Ascending aorta (tissue), 2 donors: Measurements from ENCODE around the gene ELMO1. TPM values are rescaled to one million over a fixed set of nuclear protein-coding genes. Genes with fewer than 3 reads are reported as not detected.

Experiments
- DNase-seq, 2 donors: peaks; one replicate each; pipeline ENCODE4 v3.0.0-alpha.2; 2019; ENCODE audit warnings: low spot score in 2 of 2
- H3K27ac ChIP-seq, 2 donors: fragments of 200-600 bp; sonication (generic); one replicate each; pipeline ENCODE4 v1.5.1; 2016 to 2017; ENCODE audit warnings: mild to moderate bottlenecking in 1 of 2
- H3K27me3 ChIP-seq: fragments of 200-600 bp; sonication (generic); one replicate; pipeline ENCODE4 v1.5.1; 2017
- H3K36me3 ChIP-seq, 2 donors: fragments of 200-600 bp; sonication (generic); one replicate each; pipeline ENCODE4 v1.5.1; 2016
- H3K4me1 ChIP-seq, 2 donors: fragments of 200-600 bp; sonication (generic); one replicate each; pipeline ENCODE4 v1.5.1; 2016 to 2017; ENCODE audit warnings: mild to moderate bottlenecking in 1 of 2
- H3K4me3 ChIP-seq, 2 donors: fragments of 200-600 bp; sonication (generic); one replicate each; pipeline ENCODE4 v1.5.1; 2016 to 2017; ENCODE audit warnings: mild to moderate bottlenecking in 1 of 2
- H3K9me3 ChIP-seq, 2 donors: fragments of 200-600 bp; sonication (generic); one replicate each; pipeline ENCODE4 v1.5.1; 2016
- intact Hi-C: fragments of 100-400 bp; cut with DNase I; formaldehyde crosslinking; loops from one replicate; pipeline ENCODE4 v1.15.1; 2023
- total RNA-seq: library from RNA; depleted of rRNA; stranded (reverse); fragments of >200 nt; gene quantifications from one replicate; pipeline ENCODE4 v1.1.0, GENCODE V29; 2016
- TF ChIP-seq, protein P1 (sequence below), 3 experiments: fragments of 200-600 bp in 2 of 3; fragments of 450-650 bp in 1 of 3; sonication (generic) in 2 of 3; IDR thresholded peaks; one replicate each; pipeline ENCODE4 v1.5.1; 2016 to 2019; ENCODE audit warnings: antibody characterized with exemption in 3 of 3, mild to moderate bottlenecking in 1 of 3, moderate library complexity in 1 of 3

ELMO1 gene
- total RNA-seq, 1 donor from 2014 or later: 40.8 TPM

DNA sequence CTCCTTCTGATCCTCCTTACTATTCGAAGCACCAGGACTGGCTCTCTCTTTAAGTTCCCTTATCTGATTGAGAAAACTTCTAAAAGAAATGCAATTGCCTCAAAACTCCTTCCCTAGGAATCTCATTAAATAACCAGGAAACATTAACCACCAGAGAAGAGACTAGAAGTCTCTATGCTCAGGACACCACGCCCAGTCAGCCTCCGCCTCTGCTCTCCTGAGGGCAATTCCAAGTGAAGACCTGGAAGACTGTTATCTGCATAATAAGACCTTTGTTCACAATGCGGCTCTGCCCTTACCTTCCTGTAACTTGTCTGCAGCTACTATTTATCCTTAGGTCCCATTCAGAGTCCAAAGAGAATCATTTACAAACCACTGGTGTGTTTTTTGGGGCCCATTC lies 78.8 kb downstream of the ELMO1 start:
- intact Hi-C loops: no loop called here
- TF ChIP-seq, protein P1, sequence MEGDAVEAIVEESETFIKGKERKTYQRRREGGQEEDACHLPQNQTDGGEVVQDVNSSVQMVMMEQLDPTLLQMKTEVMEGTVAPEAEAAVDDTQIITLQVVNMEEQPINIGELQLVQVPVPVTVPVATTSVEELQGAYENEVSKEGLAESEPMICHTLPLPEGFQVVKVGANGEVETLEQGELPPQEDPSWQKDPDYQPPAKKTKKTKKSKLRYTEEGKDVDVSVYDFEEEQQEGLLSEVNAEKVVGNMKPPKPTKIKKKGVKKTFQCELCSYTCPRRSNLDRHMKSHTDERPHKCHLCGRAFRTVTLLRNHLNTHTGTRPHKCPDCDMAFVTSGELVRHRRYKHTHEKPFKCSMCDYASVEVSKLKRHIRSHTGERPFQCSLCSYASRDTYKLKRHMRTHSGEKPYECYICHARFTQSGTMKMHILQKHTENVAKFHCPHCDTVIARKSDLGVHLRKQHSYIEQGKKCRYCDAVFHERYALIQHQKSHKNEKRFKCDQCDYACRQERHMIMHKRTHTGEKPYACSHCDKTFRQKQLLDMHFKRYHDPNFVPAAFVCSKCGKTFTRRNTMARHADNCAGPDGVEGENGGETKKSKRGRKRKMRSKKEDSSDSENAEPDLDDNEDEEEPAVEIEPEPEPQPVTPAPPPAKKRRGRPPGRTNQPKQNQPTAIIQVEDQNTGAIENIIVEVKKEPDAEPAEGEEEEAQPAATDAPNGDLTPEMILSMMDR (IDR thresholded peaks at IDR 0.05): no peak
- DNase-seq: no peak

DNA sequence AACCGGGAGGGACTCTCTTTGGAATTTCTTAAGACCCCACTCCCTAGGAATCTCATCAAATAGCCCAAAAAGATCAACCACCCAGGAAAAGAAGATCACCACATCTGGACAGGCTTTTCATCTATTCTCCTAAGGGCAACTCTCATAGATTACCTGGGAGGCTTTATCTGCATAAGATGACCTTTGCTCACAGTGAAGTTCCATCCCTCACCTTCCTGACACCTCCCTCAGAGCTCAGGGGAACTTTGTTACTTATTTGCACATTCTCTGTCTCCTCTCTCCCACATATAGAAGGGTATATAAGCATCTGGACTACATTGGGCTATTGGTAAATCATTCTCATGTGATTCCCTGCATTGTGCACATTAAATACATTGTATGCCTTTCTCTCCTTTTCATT lies 80.1 kb downstream of the ELMO1 start:
- TF ChIP-seq, protein P1 (IDR thresholded peaks at IDR 0.05): no peak
- H3K36me3 ChIP-seq: no peaks in the 10 kb centered on the region

More for the DNA sequence above, 78.8 kb downstream of the ELMO1 start:
- Histone ChIP-seq H3K36me3 (no peaks in the 10 kb centered on the region), H3K9me3 (no peaks in the 10 kb centered on the region), H3K4me1 (no peaks in the 10 kb centered on the region), H3K27me3 (no peaks in the 10 kb centered on the region), H3K27ac (no peak overlapping the region), H3K4me3 (no peak overlapping the region)

GRCh38 chr7:37367010-37367409 lies 81.7 kb downstream of the ELMO1 start:
- intact Hi-C loops: no loop called here
- no peaks in the 10 kb centered on the region for H3K36me3 ChIP-seq
- H3K4me3 ChIP-seq: no peak overlapping the region
- H3K9me3 ChIP-seq: no peaks in the 10 kb centered on the region
- H3K4me1 ChIP-seq: no peaks in the 10 kb centered on the region
- H3K27ac ChIP-seq: no peak overlapping the region
- no peaks in the 10 kb centered on the region for H3K27me3 ChIP-seq
- TF ChIP-seq, protein P1 (IDR thresholded peaks at IDR 0.05): no peak
- no peak for DNase-seq

More for the DNA sequence above, 80.1 kb downstream of the ELMO1 start:
- DNase-seq: no peak
- no peak overlapping the region for H3K27ac ChIP-seq
- no peak overlapping the region for H3K4me3 ChIP-seq
- intact Hi-C loops: no loop called here
- no peaks in the 10 kb centered on the region for H3K4me1 ChIP-seq
- no peaks in the 10 kb centered on the region for H3K9me3 ChIP-seq
- H3K27me3 ChIP-seq: no peaks in the 10 kb centered on the region

- H3K4me3 ChIP-seq: no peak overlapping the region
- no peaks in the 10 kb centered on the region for H3K36me3 ChIP-seq
- DNase-seq: no peak
- no peaks in the 10 kb centered on the region for H3K9me3 ChIP-seq
- H3K27ac ChIP-seq: no peak overlapping the region
- no peaks in the 10 kb centered on the region for H3K27me3 ChIP-seq
- intact Hi-C loops: no loop called here
- TF ChIP-seq, protein P1 (IDR thresholded peaks at IDR 0.05): no peak
- H3K4me1 ChIP-seq: no peaks in the 10 kb centered on the region
These were observed 82.2 kb downstream of the ELMO1 start for GRCh38 chr7:37366445-37366844.

- Histone ChIP-seq H3K27ac (no peak overlapping the region), H3K27me3 (no peaks in the 10 kb centered on the region), H3K9me3 (no peaks in the 10 kb centered on the region), H3K4me1 (no peaks in the 10 kb centered on the region), H3K4me3 (no peak overlapping the region), H3K36me3 (no peaks in the 10 kb centered on the region)
- TF ChIP-seq, protein P1 (IDR thresholded peaks at IDR 0.05): no peak
- intact Hi-C loops: no loop called here
- no peak for DNase-seq
These were observed 83.3 kb downstream of the ELMO1 start for GRCh38 chr7:37365405-37365804.

DNA sequence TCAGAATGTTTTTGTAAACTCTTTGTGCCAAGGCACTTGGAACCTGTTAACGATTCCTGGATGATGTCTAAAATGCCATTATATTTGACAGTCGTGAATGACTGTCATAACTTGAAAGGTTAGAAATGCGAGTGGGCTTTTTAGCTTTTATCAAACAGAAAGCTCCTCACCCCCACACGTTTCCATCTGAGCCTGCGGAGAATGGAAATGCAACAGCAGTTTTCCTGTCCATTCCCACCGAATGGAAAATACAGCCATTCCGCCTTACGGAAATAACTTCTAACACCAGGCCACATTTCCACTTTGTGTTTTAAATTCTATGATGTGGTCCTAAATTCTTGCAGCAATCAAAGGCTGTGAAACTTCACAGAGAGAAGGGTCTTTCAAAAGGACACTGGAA lies 83.8 kb downstream of the ELMO1 start:
- Histone ChIP-seq H3K27me3 (no peaks in the 10 kb centered on the region), H3K27ac (no peak overlapping the region), H3K4me3 (no peak overlapping the region), H3K9me3 (no peaks in the 10 kb centered on the region), H3K36me3 (no peaks in the 10 kb centered on the region), H3K4me1 (no peaks in the 10 kb centered on the region)
- intact Hi-C loops: no loop called here
- TF ChIP-seq, protein P1 (IDR thresholded peaks at IDR 0.05): no peak
- DNase-seq: no peak
